Panc1 (cell line): ENCODE measurements around the gene NALCN. TPM values are rescaled to one million over a fixed set of nuclear protein-coding genes. Genes with fewer than 3 reads are reported as not detected.

Source experiments
- ATAC-seq: fragments of 200-7000 bp; cut with Tn5 transposase; 2 replicates; pipeline ENCODE4 v1.9.1; 2020; ENCODE audit warnings: mild to moderate bottlenecking, moderate library complexity
- BruUV-seq: library from RNA; stranded (reverse); fragments of 400-500 nt; replicated peaks from 2 replicates; lab custom pipeline; 2021; lab: Mats Ljungman, UMichigan
- CTCF ChIA-PET: fragments of 300-600 bp; sonication (Branson Sonifier 250); formaldehyde crosslinking; loops from one replicate; lab custom pipeline; 2022; ENCODE audit warnings: antibody characterized with exemption; lab: Charles Lee
- POLR2A ChIA-PET: fragments of 300-600 bp; sonication (Branson Sonifier 250); formaldehyde crosslinking; loops from one replicate; lab custom pipeline; 2022; ENCODE audit warnings: antibody characterized with exemption; lab: Charles Lee
- DNase-seq: peaks from one replicate; pipeline ENCODE4 v3.0.0-alpha.2; 2010; ENCODE audit warnings: low read depth, low spot score
- H3K27ac ChIP-seq: 2 replicates; pipeline ENCODE4 v1.5.1; 2011; ENCODE audit warnings: mild to moderate bottlenecking, low read length, inconsistent platforms
- H3K27me3 ChIP-seq: fragments of 200-500 bp; sonication (Bioruptor generic); 2 replicates; pipeline ENCODE4 v1.6.0; 2014; ENCODE audit warnings: low read length, inconsistent platforms; ENCODE audit not compliant: control insufficient read depth, insufficient read depth
- H3K36me3 ChIP-seq: fragments of 200-500 bp; sonication (Bioruptor generic); 2 replicates; pipeline ENCODE4 v1.5.1; 2014; ENCODE audit warnings: inconsistent platforms, mild to moderate bottlenecking, low read length, moderate library complexity; ENCODE audit not compliant: control insufficient read depth, insufficient read depth
- H3K4me1 ChIP-seq: 2 replicates; pipeline ENCODE4 v1.5.1; 2011; ENCODE audit warnings: inconsistent platforms, mild to moderate bottlenecking, low read length, moderate library complexity; ENCODE audit not compliant: control insufficient read depth, insufficient read depth
- H3K4me3 ChIP-seq, 2 experiments: 2 replicates each; pipeline ENCODE4 v1.5.1; 2011 to 2012; ENCODE audit warnings: low read depth in 2 of 2, low read length in 2 of 2, mild to moderate bottlenecking in 2 of 2, inconsistent platforms in 1 of 2, moderate library complexity in 1 of 2
- H3K9me3 ChIP-seq: fragments of 200-500 bp; sonication (Bioruptor generic); 2 replicates; pipeline ENCODE4 v1.5.1; 2014; ENCODE audit warnings: low read depth, mild to moderate bottlenecking, inconsistent platforms, low read length, moderate library complexity; ENCODE audit not compliant: control insufficient read depth, insufficient read depth
- CTCF ChIP-seq: fragments of 450-650 bp; IDR thresholded peaks from 2 replicates; pipeline ENCODE4 v1.5.1; 2017; ENCODE audit warnings: mild to moderate bottlenecking
- POLR2AphosphoS5 ChIP-seq: IDR thresholded peaks from 2 replicates; pipeline ENCODE4 v1.6.1; 2012; ENCODE audit warnings: mild to moderate bottlenecking, low read depth, low read length, moderate library complexity
- SIN3A ChIP-seq: IDR thresholded peaks from 2 replicates; pipeline ENCODE4 v1.6.1; 2012; ENCODE audit warnings: low read depth, mild to moderate bottlenecking, low read length, moderate library complexity, borderline replicate concordance; ENCODE audit not compliant: insufficient read depth
- TCF7L2 ChIP-seq: IDR thresholded peaks from 2 replicates; pipeline ENCODE4 v1.6.1; 2011; ENCODE audit warnings: mild to moderate bottlenecking, low read depth, low read length, inconsistent platforms
- in situ Hi-C: cut with HindIII; loops from 2 replicates; pipeline ENCODE4 v1.10.0; 2016; ENCODE audit warnings: low sequenced_read_pairs, low pct_unique_long_range_greater_than_20kb
- intact Hi-C: fragments of 100-400 bp; cut with micrococcal nuclease; formaldehyde crosslinking; loops from one replicate; pipeline ENCODE4 v1.10.0; 2022; ENCODE audit not compliant: unreplicated experiment
- total RNA-seq: library from RNA; stranded (reverse); gene quantifications from one replicate; pipeline ENCODE4 v1.2.1, GENCODE V29; 2021; ENCODE audit not compliant: unreplicated experiment
- TF ChIP-seq, protein P1 (sequence below), 2 experiments: IDR thresholded peaks; 2 replicates each; pipeline ENCODE4 v1.6.1; 2011 to 2012; ENCODE audit warnings: low read depth in 2 of 2, control low read depth in 1 of 2, low read length in 1 of 2, mild to moderate bottlenecking in 1 of 2, moderate library complexity in 1 of 2; ENCODE audit not compliant: insufficient read depth in 1 of 2

NALCN gene
- total RNA-seq, 1 experiment from 2014 or later: 10.9 TPM

DNA sequence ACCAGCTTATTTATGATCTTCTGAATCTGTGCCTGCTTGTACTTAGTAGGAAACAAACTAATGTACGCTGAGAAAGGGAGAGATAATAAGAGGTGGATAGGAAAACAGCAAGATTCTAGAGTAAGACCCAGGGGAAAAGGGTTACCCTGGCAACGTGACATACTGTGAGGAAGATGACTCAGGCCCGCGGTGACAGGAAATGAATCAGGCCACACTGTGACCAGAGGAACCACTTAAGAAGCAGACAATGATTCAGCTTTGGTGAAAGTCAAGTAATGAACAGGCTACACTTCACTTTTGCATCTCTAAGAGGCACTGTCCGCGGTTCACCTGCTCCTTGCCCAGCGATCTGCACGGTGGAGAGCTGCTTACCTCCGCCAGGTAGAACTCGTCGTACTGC, 158.2 kb downstream of the NALCN start:
- TF ChIP-seq, protein P1, sequence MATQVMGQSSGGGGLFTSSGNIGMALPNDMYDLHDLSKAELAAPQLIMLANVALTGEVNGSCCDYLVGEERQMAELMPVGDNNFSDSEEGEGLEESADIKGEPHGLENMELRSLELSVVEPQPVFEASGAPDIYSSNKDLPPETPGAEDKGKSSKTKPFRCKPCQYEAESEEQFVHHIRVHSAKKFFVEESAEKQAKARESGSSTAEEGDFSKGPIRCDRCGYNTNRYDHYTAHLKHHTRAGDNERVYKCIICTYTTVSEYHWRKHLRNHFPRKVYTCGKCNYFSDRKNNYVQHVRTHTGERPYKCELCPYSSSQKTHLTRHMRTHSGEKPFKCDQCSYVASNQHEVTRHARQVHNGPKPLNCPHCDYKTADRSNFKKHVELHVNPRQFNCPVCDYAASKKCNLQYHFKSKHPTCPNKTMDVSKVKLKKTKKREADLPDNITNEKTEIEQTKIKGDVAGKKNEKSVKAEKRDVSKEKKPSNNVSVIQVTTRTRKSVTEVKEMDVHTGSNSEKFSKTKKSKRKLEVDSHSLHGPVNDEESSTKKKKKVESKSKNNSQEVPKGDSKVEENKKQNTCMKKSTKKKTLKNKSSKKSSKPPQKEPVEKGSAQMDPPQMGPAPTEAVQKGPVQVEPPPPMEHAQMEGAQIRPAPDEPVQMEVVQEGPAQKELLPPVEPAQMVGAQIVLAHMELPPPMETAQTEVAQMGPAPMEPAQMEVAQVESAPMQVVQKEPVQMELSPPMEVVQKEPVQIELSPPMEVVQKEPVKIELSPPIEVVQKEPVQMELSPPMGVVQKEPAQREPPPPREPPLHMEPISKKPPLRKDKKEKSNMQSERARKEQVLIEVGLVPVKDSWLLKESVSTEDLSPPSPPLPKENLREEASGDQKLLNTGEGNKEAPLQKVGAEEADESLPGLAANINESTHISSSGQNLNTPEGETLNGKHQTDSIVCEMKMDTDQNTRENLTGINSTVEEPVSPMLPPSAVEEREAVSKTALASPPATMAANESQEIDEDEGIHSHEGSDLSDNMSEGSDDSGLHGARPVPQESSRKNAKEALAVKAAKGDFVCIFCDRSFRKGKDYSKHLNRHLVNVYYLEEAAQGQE (IDR thresholded peaks at IDR 0.05; ENCODE audit: insufficient read depth in 1 of 2, low read depth in 2 of 2, low read length in 1 of 2): no peak
- no peak for TF ChIP-seq TCF7L2
- no peak for TF ChIP-seq SIN3A
- no peak for TF ChIP-seq POLR2AphosphoS5
- no peak for TF ChIP-seq CTCF
- Histone ChIP-seq H3K9me3 (no peaks in the 10 kb centered on the region), H3K4me1 (no peaks in the 10 kb centered on the region), H3K36me3 (no peaks in the 10 kb centered on the region), H3K27me3 (no peaks in the 10 kb centered on the region), H3K27ac (no peak overlapping the region), H3K4me3 (no peak overlapping the region)
- POLR2A ChIA-PET: no interaction called here
- CTCF ChIA-PET: no interaction called here
- no TSS peak for BruUV-seq
- intact Hi-C loops: no loop called here
- ATAC-seq: peak; percentile 66; the same call in 1 of the 2 replicates
- in situ Hi-C loops: no loop called here
- peak; percentile 24 for DNase-seq

- Histone ChIP-seq H3K9me3 (no peaks in the 10 kb centered on the region), H3K27ac (no peak overlapping the region), H3K4me3 (no peak overlapping the region), H3K36me3 (no peaks in the 10 kb centered on the region), H3K27me3 (no peaks in the 10 kb centered on the region), H3K4me1 (no peaks in the 10 kb centered on the region)
- no TSS peak for BruUV-seq
- no peak for DNase-seq
- ChIA-PET POLR2A (no interaction called here), CTCF (no interaction called here)
- in situ Hi-C loops (no loop called here), intact Hi-C loops (no loop called here)
- ATAC-seq: no peak
- TF ChIP-seq SIN3A: no peak
- TF ChIP-seq, protein P1 (IDR thresholded peaks at IDR 0.05; ENCODE audit: insufficient read depth in 1 of 2, low read depth in 2 of 2, low read length in 1 of 2): no peak
- TF ChIP-seq CTCF: no peak
- TF ChIP-seq POLR2AphosphoS5: no peak
- no peak for TF ChIP-seq TCF7L2
Measured at GRCh38 chr13:101248739-101249514, 167.4 kb downstream of the NALCN start.
